ENCODE measurements around the gene KRCC1. TPM values are rescaled to one million over a fixed set of nuclear protein-coding genes. Genes with fewer than 3 reads are reported as not detected.

KRCC1 gene
- total RNA-seq, 1 donor from 2014 or later, result 15.5 TPM

DNA sequence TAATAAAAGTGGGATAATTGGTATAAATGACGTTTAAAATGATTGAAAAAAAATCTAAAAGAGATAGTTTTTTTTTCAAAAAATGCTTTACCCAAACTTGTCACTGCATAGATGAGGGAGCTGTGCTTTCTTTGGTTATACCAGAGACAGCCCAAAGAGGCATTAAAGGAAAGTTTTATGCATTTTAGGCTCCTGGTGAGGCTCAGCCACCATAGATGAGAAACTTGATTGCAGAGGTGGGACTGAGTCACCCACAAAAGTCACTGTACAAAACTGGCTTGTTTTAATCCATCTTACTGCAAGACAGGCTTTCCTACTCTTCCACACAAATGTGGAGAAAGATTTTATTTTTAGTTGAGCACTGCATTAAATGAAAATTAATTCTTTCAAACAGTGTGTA is 14.5 kb upstream of the KRCC1 start:
- Mint-ChIP-seq H3K4me3 (no peak overlapping the region), H3K36me3 (ENCODE audit: low read depth) (no peaks in the 10 kb centered on the region), H3K27me3 (ENCODE audit: low read depth) (no peaks in the 10 kb centered on the region), H3K4me1 (peaks cover 6% of the 10 kb centered on the region), H3K9me3 (peaks cover 6% of the 10 kb centered on the region), H3K27ac (ENCODE audit: unreplicated experiment) (no peak overlapping the region)
- TF ChIP-seq, protein P1, sequence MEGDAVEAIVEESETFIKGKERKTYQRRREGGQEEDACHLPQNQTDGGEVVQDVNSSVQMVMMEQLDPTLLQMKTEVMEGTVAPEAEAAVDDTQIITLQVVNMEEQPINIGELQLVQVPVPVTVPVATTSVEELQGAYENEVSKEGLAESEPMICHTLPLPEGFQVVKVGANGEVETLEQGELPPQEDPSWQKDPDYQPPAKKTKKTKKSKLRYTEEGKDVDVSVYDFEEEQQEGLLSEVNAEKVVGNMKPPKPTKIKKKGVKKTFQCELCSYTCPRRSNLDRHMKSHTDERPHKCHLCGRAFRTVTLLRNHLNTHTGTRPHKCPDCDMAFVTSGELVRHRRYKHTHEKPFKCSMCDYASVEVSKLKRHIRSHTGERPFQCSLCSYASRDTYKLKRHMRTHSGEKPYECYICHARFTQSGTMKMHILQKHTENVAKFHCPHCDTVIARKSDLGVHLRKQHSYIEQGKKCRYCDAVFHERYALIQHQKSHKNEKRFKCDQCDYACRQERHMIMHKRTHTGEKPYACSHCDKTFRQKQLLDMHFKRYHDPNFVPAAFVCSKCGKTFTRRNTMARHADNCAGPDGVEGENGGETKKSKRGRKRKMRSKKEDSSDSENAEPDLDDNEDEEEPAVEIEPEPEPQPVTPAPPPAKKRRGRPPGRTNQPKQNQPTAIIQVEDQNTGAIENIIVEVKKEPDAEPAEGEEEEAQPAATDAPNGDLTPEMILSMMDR (conservative IDR thresholded peaks at IDR 0.05), result no peak
- no peak for DNase-seq (ENCODE audit: low read depth, low spot score)

DNA sequence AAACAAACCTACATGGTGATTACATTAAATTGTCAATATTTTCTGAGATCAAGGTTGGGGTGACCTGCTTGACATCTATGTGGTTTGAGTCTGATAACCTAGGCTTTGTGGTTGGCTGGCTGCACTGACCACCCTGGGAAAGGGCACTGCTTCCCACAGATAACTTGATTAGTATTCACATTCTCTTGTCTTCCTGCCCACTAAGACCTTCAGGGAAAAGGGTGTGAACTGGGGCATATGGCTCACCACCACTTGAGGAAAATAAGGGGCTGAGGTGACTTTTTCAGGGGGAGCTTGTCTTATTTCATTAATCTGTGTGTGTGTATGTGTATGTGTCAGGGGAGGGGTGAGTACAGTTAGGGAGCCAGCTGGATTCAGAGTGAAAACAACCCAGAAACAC is 13.5 kb upstream of the KRCC1 start:
- Mint-ChIP-seq H3K9me3 (peaks cover 6% of the 10 kb centered on the region), H3K4me3 (no peak overlapping the region), H3K36me3 (ENCODE audit: low read depth) (no peaks in the 10 kb centered on the region), H3K27ac (ENCODE audit: unreplicated experiment) (no peak overlapping the region), H3K4me1 (peaks cover 6% of the 10 kb centered on the region), H3K27me3 (ENCODE audit: low read depth) (no peaks in the 10 kb centered on the region)
- no peak for DNase-seq (ENCODE audit: low read depth, low spot score)
- TF ChIP-seq, protein P1 (conservative IDR thresholded peaks at IDR 0.05), result no peak

- H3K27ac Mint-ChIP-seq (ENCODE audit: unreplicated experiment), result no peak overlapping the region
- H3K9me3 Mint-ChIP-seq, result peaks cover 2% of the 10 kb centered on the region
- no peak for DNase-seq (ENCODE audit: low read depth, low spot score)
- H3K4me3 Mint-ChIP-seq, result no peak overlapping the region
- TF ChIP-seq, protein P1 (conservative IDR thresholded peaks at IDR 0.05), result no peak
- H3K4me1 Mint-ChIP-seq, result peaks cover 6% of the 10 kb centered on the region
- no peaks in the 10 kb centered on the region for H3K36me3 Mint-ChIP-seq (ENCODE audit: low read depth)
- H3K27me3 Mint-ChIP-seq (ENCODE audit: low read depth), result no peaks in the 10 kb centered on the region
Measured at GRCh38 chr2:88068044-88068443, 12.5 kb upstream of the KRCC1 start.

GRCh38 chr2:88067598-88067997 is 12.0 kb upstream of the KRCC1 start, which contains the start of gene SMYD1:
Gene SMYD1 (plus strand): TSS chr2:88067825. CDS start chr2:88067865, 40 bp downstream.
- Mint-ChIP-seq H3K36me3 (ENCODE audit: low read depth) (no peaks in the 10 kb centered on the region), H3K9me3 (no peaks in the 10 kb centered on the region), H3K27me3 (ENCODE audit: low read depth) (no peaks in the 10 kb centered on the region), H3K4me1 (peaks cover 6% of the 10 kb centered on the region), H3K4me3 (no peak within 1 kb of the TSS), H3K27ac (ENCODE audit: unreplicated experiment) (no peak within 1 kb of the TSS)
- TF ChIP-seq, protein P1 (conservative IDR thresholded peaks at IDR 0.05), result no peak
- DNase-seq (ENCODE audit: low read depth, low spot score), result no peak

DNA sequence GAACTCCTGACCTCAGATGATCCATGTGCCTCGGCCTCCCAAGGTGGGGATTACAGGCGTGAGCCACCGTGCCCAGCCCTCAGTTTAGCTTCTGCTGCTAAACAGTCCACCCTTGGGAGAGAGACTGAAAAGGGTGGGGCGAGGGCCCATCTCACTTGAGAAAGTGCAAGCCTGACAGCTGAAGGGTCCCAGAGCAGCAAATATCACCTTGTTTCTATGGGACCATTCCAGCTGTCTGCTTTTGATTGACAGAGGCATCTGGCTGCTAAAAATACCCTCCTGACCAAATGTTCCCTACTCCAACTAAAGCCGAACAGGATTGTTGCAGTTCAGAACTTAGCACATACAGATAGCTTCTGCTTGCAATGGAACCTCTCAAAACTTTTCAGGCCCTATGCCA is 11.6 kb upstream of the KRCC1 start:
- H3K9me3 Mint-ChIP-seq, result no peaks in the 10 kb centered on the region
- no peaks in the 10 kb centered on the region for H3K27me3 Mint-ChIP-seq (ENCODE audit: low read depth)
- no peaks in the 10 kb centered on the region for H3K36me3 Mint-ChIP-seq (ENCODE audit: low read depth)
- TF ChIP-seq, protein P1 (conservative IDR thresholded peaks at IDR 0.05), result no peak
- no peak overlapping the region for H3K4me3 Mint-ChIP-seq
- DNase-seq (ENCODE audit: low read depth, low spot score), result no peak
- no peak overlapping the region for H3K27ac Mint-ChIP-seq (ENCODE audit: unreplicated experiment)
- peaks cover 6% of the 10 kb centered on the region for H3K4me1 Mint-ChIP-seq

GRCh38 chr2:88066543-88066942 is 11.0 kb upstream of the KRCC1 start:
- no peaks in the 10 kb centered on the region for H3K27me3 Mint-ChIP-seq (ENCODE audit: low read depth)
- no peak overlapping the region for H3K27ac Mint-ChIP-seq (ENCODE audit: unreplicated experiment)
- H3K4me3 Mint-ChIP-seq, result no peak overlapping the region
- DNase-seq (ENCODE audit: low read depth, low spot score), result no peak
- H3K36me3 Mint-ChIP-seq (ENCODE audit: low read depth), result no peaks in the 10 kb centered on the region
- TF ChIP-seq, protein P1 (conservative IDR thresholded peaks at IDR 0.05), result no peak
- H3K4me1 Mint-ChIP-seq, result peaks cover 6% of the 10 kb centered on the region
- no peaks in the 10 kb centered on the region for H3K9me3 Mint-ChIP-seq
